GM10847 (cell line): Measurements from ENCODE around the gene PEPD.

Experiments used
- POLR2A ChIP-seq: IDR thresholded peaks from 2 replicates; pipeline ENCODE4 v1.6.1; 2011; ENCODE audit not compliant: insufficient read length; ENCODE audit errors: extremely low read depth

Gene PEPD

GRCh38 chr19:33448159-33448516, 73.5 kb downstream of the PEPD start:
- TF ChIP-seq POLR2A, result no peak

- TF ChIP-seq POLR2A, result no peak
These were observed 74.0 kb downstream of the PEPD start for GRCh38 chr19:33447336-33448158.

- TF ChIP-seq POLR2A, result no peak
These were observed 75.0 kb downstream of the PEPD start for GRCh38 chr19:33446330-33447293.

GRCh38 chr19:33445442-33446329, 75.9 kb downstream of the PEPD start:
- no peak for TF ChIP-seq POLR2A

- TF ChIP-seq POLR2A, result no peak
These were observed 76.8 kb downstream of the PEPD start for GRCh38 chr19:33444562-33445441.

GRCh38 chr19:33443638-33444561, 77.7 kb downstream of the PEPD start:
- no peak for TF ChIP-seq POLR2A

GRCh38 chr19:33442706-33443105, 78.9 kb downstream of the PEPD start:
- no peak for TF ChIP-seq POLR2A

- no peak for TF ChIP-seq POLR2A
These were observed 79.8 kb downstream of the PEPD start for GRCh38 chr19:33441828-33442227.

- TF ChIP-seq POLR2A, result no peak
These were observed 80.3 kb downstream of the PEPD start for GRCh38 chr19:33441277-33441699.

GRCh38 chr19:33440682-33441081, 80.9 kb downstream of the PEPD start:
- TF ChIP-seq POLR2A, result no peak

GRCh38 chr19:33440241-33440640, 81.3 kb downstream of the PEPD start:
- no peak for TF ChIP-seq POLR2A

- no peak for TF ChIP-seq POLR2A
These were observed 82.4 kb downstream of the PEPD start for GRCh38 chr19:33438987-33439781.
